K562 (cell line): ENCODE data around the gene EHD2. TPM values are rescaled to one million over a fixed set of nuclear protein-coding genes. Genes with fewer than 3 reads are reported as not detected.

Experiments
- CCAR2 ChIP-seq: fragments of 200-400 bp; formaldehyde crosslinking; IDR thresholded peaks from 2 replicates; pipeline ENCODE4 v1.6.1; 2017; ENCODE audit warnings: mild to moderate bottlenecking, low read depth, low read length
- CSDE1 ChIP-seq, 2 experiments: fragments of 450-650 bp; IDR thresholded peaks; 2 replicates each; pipeline ENCODE4 v1.6.1; 2016; ENCODE audit warnings: mild to moderate bottlenecking in 1 of 2
- HLTF ChIP-seq: fragments of 450-650 bp; IDR thresholded peaks from 2 replicates; pipeline ENCODE4 v1.6.1; 2016
- NFIC ChIP-seq: fragments of 450-650 bp; IDR thresholded peaks from 2 replicates; pipeline ENCODE4 v1.6.1; 2017; ENCODE audit warnings: mild to moderate bottlenecking, inconsistent platforms
- NR1H2 ChIP-seq: sonication (generic); formaldehyde crosslinking; IDR thresholded peaks from 2 replicates; pipeline ENCODE4 v1.4.0; 2020; ENCODE audit warnings: mild to moderate bottlenecking, missing genetic modification reagents
- NUFIP1 ChIP-seq: fragments of 450-650 bp; IDR thresholded peaks from 2 replicates; pipeline ENCODE4 v1.6.1; 2018; ENCODE audit not compliant: partially characterized antibody
- RBM22 ChIP-seq: fragments of 200-400 bp; formaldehyde crosslinking; IDR thresholded peaks from 2 replicates; pipeline ENCODE4 v1.6.1; 2018; ENCODE audit warnings: low read length, low read depth; ENCODE audit not compliant: poor library complexity, severe bottlenecking
- SAFB2 ChIP-seq: fragments of 200-400 bp; formaldehyde crosslinking; IDR thresholded peaks from 2 replicates; pipeline ENCODE4 v1.6.1; 2018; ENCODE audit warnings: borderline replicate concordance, low read length, low read depth, moderate library complexity; ENCODE audit not compliant: severe bottlenecking
- SIN3A ChIP-seq, 2 experiments: fragments of 150-350 bp in 1 of 2; IDR thresholded peaks; 2 replicates each; pipeline ENCODE4 v1.6.1; 2011 to 2016; ENCODE audit warnings: borderline replicate concordance in 2 of 2, low read depth in 2 of 2, low read length in 2 of 2, mild to moderate bottlenecking in 2 of 2, moderate library complexity in 2 of 2; ENCODE audit not compliant: control insufficient read depth in 1 of 2
- SMARCA5 ChIP-seq: fragments of 450-650 bp; IDR thresholded peaks from 2 replicates; pipeline ENCODE4 v1.6.1; 2016
- XRCC3 ChIP-seq: fragments of 450-650 bp; IDR thresholded peaks from 2 replicates; pipeline ENCODE4 v1.6.1; 2017; ENCODE audit warnings: mild to moderate bottlenecking, moderate library complexity
- ZFX ChIP-seq: sonication (generic); formaldehyde crosslinking; IDR thresholded peaks from 2 replicates; pipeline ENCODE4 v1.8.0; 2022; ENCODE audit warnings: mild to moderate bottlenecking, missing genetic modification reagents, moderate library complexity
- ZNF347 ChIP-seq: fragments of 450-650 bp; formaldehyde crosslinking; IDR thresholded peaks from 2 replicates; pipeline ENCODE4 v1.4.0; 2020; ENCODE audit warnings: low read depth, mild to moderate bottlenecking, moderate library complexity
- ZNF589 ChIP-seq: fragments of 200-800 bp; sonication (Bioruptor generic); IDR thresholded peaks from 2 replicates; pipeline ENCODE4 v1.6.1; 2016; ENCODE audit warnings: low read depth, missing genetic modification characterization, missing compliant biosample characterization
- polyA plus RNA-seq, 8 experiments: library from polyadenylated mRNA; depleted of rRNA in 4 of 8; stranded (reverse) in 5 of 8; unstranded in 3 of 8; fragments of >200 nt; fragmentation: Nextera tagmentation in 2 of 8; fragmentation: Illumina TruSeq in 1 of 8; extraction: Ambion mirVana in 2 of 8; extraction: Trizol in 1 of 8; gene quantifications; 2 replicates each; pipeline versions ENCODE4 v1.2.1 to v1.2.3, GENCODE V29; 2011 to 2014; ENCODE audit warnings: inconsistent platforms in 1 of 8, missing spikeins in 1 of 8
- total RNA-seq, 7 experiments: library from RNA; depleted of rRNA in 6 of 7; stranded (reverse); fragments of >200 nt in 6 of 7; fragmentation: Illumina TruSeq in 2 of 7; extraction: Trizol in 2 of 7; gene quantifications; 2 replicates each; pipeline versions ENCODE4 v1.2.1 to v1.2.3, GENCODE V29; 2011 to 2021; ENCODE audit warnings: low replicate concordance in 1 of 7
- TF ChIP-seq, protein P1 (sequence below), 2 experiments: IDR thresholded peaks in 1 of 2; conservative IDR thresholded peaks in 1 of 2; 2 replicates each; pipeline ENCODE4 v1.6.1; 2016; ENCODE audit warnings: low read depth in 2 of 2, mild to moderate bottlenecking in 1 of 2, missing compliant biosample characterization in 1 of 2, missing genetic modification characterization in 1 of 2, moderate library complexity in 1 of 2
- TF ChIP-seq, protein P2 (sequence below): fragments of 250-450 bp; sonication (Bioruptor Pico); IDR thresholded peaks from 2 replicates; pipeline ENCODE4 v1.4.0; 2020; ENCODE audit warnings: mild to moderate bottlenecking, moderate library complexity
- TF ChIP-seq, protein P3 (sequence below): IDR thresholded peaks from 2 replicates; pipeline ENCODE4 v1.6.1; 2011; ENCODE audit not compliant: insufficient read length; ENCODE audit errors: extremely low read depth
- TF ChIP-seq, protein P4 (sequence below): fragments of 450-650 bp; formaldehyde crosslinking; IDR thresholded peaks from 2 replicates; pipeline ENCODE4 v1.4.0; 2020; ENCODE audit warnings: mild to moderate bottlenecking, mixed read lengths
- TF ChIP-seq, protein P5 (sequence below): sonication (generic); formaldehyde crosslinking; IDR thresholded peaks from 2 replicates; pipeline ENCODE4 v1.8.1; 2023; ENCODE audit warnings: mild to moderate bottlenecking, missing genetic modification reagents

Gene EHD2
- total and polyA plus RNA-seq, 9 of the 15 experiments (the other 6 are each of a cell fraction or from before 2014, with no cell fraction given) = 1.7 to 32.2 (median 3.0) TPM

DNA sequence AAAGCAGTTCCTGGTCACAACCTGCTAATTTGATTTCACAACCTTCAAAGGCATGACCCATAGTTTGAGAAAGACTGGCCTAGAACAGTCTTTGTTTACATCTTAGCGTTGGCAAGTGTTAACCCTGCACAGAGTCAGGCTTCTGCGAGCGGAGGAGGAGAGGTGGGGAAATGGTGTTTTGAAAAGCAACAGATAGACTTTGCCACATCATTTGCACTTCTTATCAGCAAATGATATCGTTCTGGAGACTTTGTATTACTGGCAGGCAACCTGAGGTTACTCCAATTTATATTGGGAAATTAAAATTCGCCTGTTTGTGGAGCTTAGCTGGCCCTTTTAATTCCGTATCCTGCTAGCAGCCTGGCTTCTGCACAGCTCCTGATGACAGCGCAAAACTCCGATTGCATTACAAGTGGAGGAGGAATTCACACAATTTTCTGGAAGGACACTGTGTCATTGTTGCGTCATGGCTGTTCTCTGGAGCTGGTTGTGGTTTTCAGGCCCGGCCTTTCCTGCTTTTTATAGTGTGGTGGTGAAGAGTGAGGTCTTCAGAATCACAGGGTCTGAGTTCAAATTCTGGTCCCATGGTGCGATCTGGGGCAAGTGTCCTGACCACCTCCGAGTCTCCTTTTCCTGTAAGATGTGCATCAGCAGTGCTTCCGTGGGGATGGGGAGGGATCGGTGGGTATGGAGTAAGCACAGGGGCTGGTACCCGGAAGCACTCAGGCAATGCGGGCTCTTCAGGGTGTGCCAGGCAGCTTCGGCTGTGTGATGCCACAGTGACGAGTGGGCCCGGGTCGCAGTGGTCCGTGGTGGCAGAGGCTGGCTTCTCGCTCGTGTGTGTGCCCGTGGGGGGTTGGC is 49.1 kb upstream of the EHD2 start (continued):
- TF ChIP-seq, protein P1, sequence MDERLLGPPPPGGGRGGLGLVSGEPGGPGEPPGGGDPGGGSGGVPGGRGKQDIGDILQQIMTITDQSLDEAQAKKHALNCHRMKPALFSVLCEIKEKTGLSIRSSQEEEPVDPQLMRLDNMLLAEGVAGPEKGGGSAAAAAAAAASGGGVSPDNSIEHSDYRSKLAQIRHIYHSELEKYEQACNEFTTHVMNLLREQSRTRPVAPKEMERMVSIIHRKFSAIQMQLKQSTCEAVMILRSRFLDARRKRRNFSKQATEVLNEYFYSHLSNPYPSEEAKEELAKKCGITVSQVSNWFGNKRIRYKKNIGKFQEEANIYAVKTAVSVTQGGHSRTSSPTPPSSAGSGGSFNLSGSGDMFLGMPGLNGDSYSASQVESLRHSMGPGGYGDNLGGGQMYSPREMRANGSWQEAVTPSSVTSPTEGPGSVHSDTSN (CRISPR knock-in tag; IDR thresholded peaks at IDR 0.05; ENCODE audit: low read depth) = no peak
- TF ChIP-seq, protein P1 (tag; conservative IDR thresholded peaks at IDR 0.05; ENCODE audit: low read depth) = no peak
- no peak for TF ChIP-seq NR1H2 (CRISPR knock-in tag)
- TF ChIP-seq, protein P2, sequence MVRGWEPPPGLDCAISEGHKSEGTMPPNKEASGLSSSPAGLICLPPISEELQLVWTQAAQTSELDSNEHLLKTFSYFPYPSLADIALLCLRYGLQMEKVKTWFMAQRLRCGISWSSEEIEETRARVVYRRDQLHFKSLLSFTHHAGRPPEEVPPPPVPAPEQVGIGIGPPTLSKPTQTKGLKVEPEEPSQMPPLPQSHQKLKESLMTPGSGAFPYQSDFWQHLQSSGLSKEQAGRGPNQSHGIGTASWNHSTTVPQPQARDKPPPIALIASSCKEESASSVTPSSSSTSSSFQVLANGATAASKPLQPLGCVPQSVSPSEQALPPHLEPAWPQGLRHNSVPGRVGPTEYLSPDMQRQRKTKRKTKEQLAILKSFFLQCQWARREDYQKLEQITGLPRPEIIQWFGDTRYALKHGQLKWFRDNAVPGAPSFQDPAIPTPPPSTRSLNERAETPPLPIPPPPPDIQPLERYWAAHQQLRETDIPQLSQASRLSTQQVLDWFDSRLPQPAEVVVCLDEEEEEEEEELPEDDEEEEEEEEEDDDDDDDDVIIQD (CRISPR knock-in tag) = no peak
- no peak for TF ChIP-seq CCAR2
- no peak for TF ChIP-seq SAFB2
- TF ChIP-seq HLTF = no peak
- no peak for TF ChIP-seq XRCC3
- TF ChIP-seq ZNF589 (CRISPR knock-in tag) = no peak
- TF ChIP-seq ZNF347 (CRISPR knock-in tag) = no peak
- peak; percentile 52; the same call in 1 of the 2 replicates for TF ChIP-seq SMARCA5
- TF ChIP-seq, protein P3, sequence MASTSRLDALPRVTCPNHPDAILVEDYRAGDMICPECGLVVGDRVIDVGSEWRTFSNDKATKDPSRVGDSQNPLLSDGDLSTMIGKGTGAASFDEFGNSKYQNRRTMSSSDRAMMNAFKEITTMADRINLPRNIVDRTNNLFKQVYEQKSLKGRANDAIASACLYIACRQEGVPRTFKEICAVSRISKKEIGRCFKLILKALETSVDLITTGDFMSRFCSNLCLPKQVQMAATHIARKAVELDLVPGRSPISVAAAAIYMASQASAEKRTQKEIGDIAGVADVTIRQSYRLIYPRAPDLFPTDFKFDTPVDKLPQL = no peak
- no peak for TF ChIP-seq NUFIP1
- no peak for TF ChIP-seq RBM22
- TF ChIP-seq, protein P4, sequence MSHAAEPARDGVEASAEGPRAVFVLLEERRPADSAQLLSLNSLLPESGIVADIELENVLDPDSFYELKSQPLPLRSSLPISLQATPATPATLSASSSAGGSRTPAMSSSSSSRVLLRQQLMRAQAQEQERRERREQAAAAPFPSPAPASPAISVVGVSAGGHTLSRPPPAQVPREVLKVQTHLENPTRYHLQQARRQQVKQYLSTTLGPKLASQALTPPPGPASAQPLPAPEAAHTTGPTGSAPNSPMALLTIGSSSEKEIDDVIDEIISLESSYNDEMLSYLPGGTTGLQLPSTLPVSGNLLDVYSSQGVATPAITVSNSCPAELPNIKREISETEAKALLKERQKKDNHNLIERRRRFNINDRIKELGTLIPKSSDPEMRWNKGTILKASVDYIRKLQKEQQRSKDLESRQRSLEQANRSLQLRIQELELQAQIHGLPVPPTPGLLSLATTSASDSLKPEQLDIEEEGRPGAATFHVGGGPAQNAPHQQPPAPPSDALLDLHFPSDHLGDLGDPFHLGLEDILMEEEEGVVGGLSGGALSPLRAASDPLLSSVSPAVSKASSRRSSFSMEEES (CRISPR knock-in tag) = no peak
- no peak for TF ChIP-seq SIN3A (IDR thresholded peaks at IDR 0.05; ENCODE audit: borderline replicate concordance in 2 of 2, control insufficient read depth in 1 of 2, low read depth in 2 of 2, low read length in 2 of 2)
- no peak for TF ChIP-seq ZFX (CRISPR knock-in tag)
- TF ChIP-seq CSDE1 (IDR thresholded peaks at IDR 0.05) = no peak
- TF ChIP-seq NFIC = no peak
- TF ChIP-seq, protein P5, sequence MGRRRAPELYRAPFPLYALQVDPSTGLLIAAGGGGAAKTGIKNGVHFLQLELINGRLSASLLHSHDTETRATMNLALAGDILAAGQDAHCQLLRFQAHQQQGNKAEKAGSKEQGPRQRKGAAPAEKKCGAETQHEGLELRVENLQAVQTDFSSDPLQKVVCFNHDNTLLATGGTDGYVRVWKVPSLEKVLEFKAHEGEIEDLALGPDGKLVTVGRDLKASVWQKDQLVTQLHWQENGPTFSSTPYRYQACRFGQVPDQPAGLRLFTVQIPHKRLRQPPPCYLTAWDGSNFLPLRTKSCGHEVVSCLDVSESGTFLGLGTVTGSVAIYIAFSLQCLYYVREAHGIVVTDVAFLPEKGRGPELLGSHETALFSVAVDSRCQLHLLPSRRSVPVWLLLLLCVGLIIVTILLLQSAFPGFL (CRISPR knock-in tag) = no peak
